ENCODE data around the gene PHF1.

PHF1 gene

DNA sequence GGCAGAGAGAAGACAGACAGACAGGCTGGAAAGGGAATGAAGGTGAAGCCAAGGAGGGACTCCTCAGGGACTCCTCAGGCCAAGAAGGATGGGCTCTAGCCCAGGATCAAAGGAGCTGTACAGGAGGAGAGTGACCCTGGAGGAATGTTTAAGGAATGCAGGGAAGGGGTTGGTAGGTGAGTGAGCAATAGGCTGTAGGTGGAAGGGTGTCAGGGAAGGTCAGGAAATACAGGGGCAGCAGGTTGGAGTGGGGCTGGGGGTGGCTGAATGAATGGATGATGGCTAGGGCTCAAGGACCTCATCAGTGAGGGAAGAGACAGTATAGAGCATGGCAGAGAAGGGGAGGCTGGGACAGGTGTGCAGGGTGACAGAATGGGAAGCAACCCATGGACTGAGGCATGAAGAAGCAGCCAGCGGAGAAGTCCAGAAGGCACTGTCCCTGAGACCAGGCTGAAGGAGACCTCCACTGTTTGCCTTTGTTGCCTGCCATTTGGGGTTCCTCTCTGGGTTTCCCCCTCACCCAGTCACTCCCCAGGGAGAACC, 22.3 kb downstream of the PHF1 start:
- TF ChIP-seq, protein P1, sequence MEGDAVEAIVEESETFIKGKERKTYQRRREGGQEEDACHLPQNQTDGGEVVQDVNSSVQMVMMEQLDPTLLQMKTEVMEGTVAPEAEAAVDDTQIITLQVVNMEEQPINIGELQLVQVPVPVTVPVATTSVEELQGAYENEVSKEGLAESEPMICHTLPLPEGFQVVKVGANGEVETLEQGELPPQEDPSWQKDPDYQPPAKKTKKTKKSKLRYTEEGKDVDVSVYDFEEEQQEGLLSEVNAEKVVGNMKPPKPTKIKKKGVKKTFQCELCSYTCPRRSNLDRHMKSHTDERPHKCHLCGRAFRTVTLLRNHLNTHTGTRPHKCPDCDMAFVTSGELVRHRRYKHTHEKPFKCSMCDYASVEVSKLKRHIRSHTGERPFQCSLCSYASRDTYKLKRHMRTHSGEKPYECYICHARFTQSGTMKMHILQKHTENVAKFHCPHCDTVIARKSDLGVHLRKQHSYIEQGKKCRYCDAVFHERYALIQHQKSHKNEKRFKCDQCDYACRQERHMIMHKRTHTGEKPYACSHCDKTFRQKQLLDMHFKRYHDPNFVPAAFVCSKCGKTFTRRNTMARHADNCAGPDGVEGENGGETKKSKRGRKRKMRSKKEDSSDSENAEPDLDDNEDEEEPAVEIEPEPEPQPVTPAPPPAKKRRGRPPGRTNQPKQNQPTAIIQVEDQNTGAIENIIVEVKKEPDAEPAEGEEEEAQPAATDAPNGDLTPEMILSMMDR (IDR thresholded peaks at IDR 0.05) = no peak

DNA sequence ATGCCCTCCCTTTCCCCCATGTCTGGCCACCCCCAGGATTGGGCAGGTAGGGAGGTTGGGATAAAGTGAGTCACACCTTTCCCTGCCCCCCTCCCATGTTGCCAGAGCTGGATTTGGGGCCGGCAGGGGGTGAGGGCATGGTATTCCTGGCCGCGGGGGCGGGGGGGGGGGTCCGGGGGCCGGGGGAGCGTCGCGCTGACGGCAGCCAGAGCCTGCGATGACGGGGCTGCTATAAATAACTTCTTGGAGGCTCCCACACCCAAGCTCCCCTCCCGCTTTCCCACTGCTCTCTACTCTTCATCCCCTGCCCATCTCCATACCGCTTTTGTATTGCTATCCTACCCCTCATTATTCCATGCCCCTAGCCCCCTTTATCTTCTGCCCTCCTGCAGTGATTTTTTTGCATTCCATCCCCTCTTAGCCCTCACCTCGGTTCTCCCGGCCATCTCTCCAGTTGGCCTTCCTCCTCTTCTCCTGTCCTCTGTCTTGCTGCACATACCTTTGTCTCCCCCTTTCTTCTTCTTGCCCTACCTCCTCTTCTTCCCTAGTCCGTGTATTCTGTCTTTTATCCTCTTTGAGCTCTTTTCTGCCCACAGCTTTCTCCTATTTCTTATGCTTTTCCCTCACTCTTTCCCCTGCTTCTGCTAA, 22.9 kb downstream of the PHF1 start:
- TF ChIP-seq, protein P1 (IDR thresholded peaks at IDR 0.05) = no peak

DNA sequence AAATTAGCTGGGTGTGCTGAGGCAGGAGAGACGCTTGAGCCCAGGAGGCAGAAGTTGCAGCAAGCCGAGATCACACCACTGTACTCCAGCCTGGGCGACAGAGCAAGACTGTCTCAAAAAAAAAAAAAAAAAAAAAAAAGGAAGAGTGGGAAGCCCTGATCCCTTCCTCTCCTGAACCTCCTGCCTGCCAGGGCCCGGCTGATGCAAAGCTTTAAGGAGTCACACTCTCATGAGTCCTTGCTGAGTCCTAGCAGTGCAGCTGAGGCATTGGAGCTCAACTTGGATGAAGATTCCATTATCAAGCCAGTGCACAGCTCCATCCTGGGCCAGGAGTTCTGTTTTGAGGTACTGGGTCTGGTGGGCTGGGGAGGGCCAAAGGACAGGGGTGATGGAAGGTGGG, 24.1 kb downstream of the PHF1 start:
- TF ChIP-seq, protein P1 (IDR thresholded peaks at IDR 0.05) = no peak

DNA sequence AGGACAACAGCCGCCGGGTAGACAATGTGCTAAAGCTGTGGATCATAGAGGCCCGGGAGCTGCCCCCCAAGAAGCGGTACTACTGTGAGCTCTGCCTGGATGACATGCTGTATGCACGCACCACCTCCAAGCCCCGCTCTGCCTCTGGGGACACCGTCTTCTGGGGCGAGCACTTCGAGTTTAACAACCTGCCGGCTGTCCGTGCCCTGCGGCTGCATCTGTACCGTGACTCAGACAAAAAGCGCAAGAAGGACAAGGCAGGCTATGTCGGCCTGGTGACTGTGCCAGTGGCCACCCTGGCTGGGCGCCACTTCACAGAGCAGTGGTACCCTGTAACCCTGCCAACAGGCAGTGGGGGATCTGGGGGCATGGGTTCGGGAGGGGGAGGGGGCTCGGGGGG, 26.9 kb downstream of the PHF1 start:
- TF ChIP-seq, protein P1 (IDR thresholded peaks at IDR 0.05) = no peak

DNA sequence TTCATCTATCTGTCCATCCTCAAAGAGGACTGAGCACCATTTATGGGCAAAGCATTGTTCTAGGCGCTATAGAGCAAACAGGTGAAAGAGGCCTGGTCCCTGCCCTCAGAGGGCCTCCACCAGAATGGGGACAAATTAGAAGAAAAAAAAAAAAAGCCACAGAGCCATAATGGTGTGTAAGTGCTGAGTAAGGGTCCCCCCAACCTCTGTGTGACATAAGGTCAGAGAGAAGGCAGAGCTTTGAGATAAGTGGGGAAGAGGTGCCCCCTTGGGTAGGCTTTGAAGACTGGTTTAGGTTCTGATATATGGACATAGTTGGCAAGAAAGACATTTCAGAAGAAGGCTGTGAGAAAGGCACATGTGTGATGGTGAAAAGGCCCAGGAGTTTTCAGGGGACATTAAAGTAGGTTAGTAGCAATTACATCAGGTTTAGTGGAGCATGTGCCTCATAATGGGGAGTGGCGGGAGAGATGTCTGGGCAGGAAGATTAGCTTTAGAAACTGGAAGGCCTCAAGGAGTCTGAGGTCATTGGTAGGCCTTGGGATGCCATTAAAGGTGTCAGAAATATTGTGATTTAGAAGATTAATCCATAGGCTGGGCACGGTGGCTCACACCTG, 28.3 kb downstream of the PHF1 start:
- TF ChIP-seq, protein P1 (IDR thresholded peaks at IDR 0.05) = no peak

DNA sequence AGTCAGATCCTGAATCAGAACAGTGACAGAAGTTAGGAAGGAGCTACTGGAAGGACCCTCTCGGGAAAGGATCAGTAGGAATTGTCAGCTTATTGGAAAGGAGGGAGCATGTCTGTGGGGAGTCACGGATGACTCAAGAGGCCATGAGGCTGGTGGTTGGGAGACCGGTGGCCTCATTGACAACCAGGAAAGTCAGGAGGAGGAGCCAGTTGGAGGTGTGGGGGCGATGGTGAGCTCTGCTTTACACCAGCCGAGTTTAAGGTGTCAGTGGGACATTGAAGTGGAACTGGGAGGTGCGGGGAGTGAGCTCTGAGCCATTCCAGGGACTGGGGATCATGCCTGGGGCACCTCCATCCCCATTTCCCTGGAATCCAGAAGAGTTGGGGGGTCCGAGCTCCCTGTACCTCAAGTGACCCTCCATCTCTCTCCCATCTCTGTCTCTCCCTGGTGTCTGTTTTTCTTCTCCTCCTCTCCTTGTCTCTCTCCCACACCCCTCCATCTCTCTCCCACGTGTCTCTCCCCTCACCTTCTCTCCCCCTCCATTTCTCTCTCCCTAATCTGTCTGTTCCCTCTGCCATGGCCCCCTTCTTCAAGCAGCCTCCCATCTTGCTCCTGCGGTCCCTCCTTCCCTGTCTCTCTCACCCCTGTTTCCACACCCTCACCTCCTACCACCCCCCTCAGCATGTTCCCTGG, 29.3 kb downstream of the PHF1 start:
- TF ChIP-seq, protein P1 (IDR thresholded peaks at IDR 0.05) = no peak

DNA sequence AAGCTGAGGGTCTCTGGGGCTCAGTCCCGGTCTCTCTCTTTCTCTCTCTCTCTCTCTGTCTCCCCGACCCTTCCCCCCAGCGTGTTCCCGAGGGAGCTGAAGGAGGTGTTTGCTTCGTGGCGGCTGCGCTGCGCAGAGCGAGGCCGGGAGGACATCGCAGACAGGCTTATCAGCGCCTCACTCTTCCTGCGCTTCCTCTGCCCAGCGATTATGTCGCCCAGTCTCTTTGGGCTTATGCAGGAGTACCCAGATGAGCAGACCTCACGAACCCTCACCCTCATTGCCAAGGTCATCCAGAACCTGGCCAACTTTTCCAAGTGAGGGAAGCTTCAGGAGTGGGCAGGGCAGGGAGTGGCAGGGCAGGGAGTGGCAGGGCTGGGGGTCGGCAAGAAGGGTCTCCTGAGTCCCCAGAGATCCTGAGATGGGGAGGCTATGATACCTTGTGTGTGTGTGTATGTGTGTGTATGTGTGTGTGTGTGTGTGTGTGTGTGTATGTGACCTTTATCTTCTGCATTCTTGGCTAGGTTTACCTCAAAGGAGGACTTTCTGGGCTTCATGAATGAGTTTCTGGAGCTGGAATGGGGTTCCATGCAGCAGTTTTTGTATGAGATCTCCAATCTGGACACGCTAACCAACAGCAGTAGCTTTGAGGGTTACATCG, 30.0 kb downstream of the PHF1 start:
- TF ChIP-seq, protein P1 (IDR thresholded peaks at IDR 0.05) = no peak
